Measurements from ENCODE around the gene OSMR.

- TF ChIP-seq CTCF (conservative IDR thresholded peaks at IDR 0.05; ENCODE audit: low read length) (no peak), EZH2phosphoT487 (IDR thresholded peaks at IDR 0.05; ENCODE audit: borderline replicate concordance, low read depth, low read length) (no peak)
Observed at GRCh38 chr5:38925154-38925925, 79.5 kb downstream of the OSMR start.

All from OCI-LY7 (cell line).